ENCODE data around the gene PIAS1. TPM values are rescaled to one million over a fixed set of nuclear protein-coding genes. Genes with fewer than 3 reads are reported as not detected.
"Not testable (repeated sequence)": the region's sequence is repeated elsewhere in the genome, so short reads cannot be mapped to it uniquely, and the experiment has no call there.

Gene PIAS1
- total RNA-seq, 1 donor from 2014 or later = 72.5 TPM

DNA sequence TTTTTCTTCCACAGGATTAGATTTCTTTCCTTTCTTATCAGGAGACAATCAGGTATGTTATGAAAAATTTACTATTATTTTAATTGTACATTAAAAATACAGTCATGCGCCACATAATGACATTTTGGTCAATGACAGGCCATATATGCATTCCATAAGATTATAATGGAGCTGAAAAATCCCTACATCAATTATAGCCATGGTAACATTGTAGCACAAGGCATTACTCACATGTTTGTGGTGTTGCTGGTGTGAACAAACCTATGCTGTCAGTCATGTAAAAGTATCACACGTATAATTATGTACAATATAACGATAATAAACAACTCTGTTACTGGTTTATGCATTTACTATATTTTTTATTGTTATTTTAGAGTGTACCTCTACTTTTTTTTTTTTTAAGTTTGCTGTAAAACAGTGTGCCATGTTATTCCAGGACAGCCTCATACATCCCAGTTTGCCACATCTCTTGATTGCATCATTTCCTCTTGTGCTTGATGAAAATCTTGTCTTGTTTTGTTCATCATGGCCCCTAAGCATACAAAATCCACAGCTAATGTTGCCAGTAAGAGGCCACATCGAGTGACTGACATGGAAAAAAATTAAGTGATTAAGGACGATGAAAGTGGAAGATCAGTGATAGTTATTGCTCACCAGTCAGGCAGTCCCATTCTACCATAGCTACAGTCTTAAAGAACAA, 129.7 kb downstream of the PIAS1 start:
- no peak for DNase-seq (ENCODE audit: low spot score)

DNA sequence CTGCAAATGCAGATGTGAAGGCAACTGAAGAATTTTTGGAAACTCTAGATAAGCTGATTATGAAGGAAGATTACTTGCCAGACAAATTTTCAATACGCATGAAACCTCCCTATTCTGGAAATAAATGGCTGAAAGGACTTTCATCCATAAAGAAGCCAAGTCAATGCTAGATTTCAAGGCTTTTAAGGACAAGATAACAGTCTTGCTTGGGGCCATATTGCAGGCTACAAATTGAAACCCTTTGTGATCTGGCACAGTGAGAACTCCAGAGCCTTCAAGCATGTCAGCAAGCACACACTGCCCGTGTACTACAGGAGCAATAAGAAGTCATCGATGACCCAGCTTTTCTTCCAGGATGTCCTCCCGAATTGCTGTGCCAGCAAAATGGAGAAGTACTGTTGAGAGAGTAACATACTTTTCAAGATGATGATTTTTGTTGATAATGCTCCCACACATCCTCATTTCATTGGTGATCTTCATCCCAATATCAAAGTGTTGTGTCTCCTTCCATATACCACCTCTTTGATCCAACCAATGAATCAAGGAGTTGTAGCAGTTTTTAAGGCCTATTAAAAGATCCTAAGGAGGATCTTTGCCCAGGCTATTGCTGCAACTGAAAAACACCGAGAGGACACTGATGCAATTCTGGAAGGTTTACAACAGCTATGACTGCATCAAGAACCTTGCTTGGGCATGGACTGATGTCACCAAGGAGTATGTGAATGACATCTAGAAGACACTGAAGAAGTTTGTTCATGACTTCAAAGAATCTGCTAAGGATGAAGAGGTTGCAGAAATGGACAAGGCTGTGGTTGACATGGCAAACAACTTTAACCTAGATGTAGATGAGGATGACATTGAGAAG, 130.7 kb downstream of the PIAS1 start:
- DNase-seq (ENCODE audit: low spot score) = no peak

DNA sequence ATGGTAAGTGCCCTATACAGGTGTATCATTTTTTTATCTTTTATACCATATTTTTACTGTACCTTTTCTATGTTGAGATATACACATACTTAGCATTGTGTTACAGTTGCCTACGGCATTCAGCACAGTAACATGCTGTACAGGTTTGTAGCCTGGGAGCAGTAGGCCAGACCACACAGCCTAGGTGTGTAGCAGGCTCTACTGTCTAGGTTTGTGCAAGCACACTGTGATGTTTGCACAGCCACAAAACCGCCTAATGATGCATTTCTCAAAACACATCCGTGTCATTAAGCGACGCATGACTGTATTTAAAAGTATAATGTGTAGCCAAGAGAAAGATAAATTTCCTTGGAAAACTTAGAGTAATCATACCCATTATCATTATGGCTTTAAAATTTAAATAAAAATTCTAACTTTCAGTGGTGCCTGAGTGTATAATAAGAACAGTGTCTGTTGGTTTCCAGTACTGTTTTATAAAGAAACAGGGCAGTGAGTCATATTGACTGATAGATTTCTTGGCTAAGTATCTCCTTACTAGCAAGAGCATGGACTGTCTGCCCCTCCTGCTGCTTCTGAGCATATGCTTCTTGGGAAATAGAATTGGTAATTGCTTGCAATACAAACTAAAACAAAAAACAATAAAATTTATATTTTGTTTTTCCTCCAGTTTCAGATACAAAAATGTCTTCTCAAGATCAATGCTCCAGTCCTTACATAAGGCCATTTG, 132.7 kb downstream of the PIAS1 start:
- DNase-seq (ENCODE audit: low spot score) = no peak

DNA sequence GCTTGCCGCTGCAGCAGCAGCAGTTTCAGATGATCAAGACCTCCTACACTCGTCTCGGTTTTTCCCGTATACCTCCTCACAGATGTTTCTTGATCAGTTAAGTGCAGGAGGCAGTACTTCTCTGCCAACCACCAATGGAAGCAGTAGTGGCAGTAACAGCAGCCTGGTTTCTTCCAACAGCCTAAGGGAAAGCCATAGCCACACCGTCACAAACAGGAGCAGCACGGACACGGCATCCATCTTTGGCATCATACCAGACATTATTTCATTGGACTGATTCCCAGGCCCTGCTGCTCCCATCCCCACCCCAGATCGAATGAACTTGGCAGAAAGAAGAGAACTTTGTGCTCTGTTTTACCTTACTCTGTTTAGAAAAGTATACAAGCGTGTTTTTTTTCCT, 133.4 kb downstream of the PIAS1 start:
- DNase-seq (ENCODE audit: low spot score) = no peak

DNA sequence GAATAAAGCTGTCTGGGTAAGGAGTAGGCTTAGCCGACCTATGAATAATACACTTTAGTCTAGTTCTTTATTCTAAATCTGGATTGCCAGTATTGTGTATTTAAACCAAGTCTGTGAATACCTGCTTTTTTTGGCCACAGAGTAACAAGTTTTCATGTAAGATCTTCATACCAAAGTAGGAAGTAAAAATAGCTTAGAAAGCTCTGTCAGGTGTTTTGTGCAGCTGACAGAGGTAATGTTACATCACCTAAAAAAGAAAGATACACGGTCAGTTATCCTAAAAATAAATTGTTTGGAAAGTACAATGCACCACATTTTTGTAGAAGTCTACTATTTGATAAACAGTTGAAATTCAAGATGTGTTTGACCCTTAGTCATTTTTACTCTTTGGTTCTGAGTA, 134.5 kb downstream of the PIAS1 start:
- no peak for DNase-seq (ENCODE audit: low spot score)

DNA sequence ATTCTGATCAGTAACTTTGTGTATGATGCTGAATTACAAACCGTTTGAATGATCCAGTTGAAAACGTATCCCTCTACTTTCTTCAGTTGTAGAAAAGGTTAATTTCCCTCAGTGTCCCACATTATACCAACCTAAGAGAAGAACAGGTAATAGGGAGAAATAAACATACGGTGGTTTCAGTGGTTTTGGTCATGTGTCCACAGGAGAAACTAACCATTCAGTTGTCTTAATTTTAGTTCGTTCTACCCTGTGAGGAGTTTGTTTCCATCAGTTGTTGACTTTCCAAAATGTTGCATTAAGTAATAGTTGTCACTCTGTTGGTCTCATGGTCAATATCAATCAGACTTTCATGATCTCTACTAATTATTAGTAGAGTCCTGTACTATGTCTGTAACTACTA, 135.9 kb downstream of the PIAS1 start:
- no peak for DNase-seq (ENCODE audit: low spot score)

DNA sequence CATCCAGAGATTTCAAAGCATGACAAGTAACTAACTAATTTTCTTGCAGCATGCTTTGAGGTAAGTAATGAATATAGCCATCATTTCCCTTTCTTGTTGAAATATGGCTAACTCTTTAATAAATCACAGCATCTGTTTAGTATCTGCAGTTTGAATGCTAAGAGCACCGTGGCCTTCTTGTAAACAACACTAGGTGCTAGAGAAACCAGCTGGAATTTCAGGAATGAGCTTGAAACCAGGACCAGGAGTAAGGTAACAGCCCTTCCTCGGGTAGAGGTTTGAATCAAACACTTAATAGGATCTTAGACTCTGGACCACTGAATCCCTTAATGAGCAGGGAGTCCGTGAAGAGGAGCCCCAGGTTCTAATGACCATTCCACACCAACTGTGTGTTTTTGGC, 137.4 kb downstream of the PIAS1 start:
- DNase-seq (ENCODE audit: low spot score) = no peak

DNA sequence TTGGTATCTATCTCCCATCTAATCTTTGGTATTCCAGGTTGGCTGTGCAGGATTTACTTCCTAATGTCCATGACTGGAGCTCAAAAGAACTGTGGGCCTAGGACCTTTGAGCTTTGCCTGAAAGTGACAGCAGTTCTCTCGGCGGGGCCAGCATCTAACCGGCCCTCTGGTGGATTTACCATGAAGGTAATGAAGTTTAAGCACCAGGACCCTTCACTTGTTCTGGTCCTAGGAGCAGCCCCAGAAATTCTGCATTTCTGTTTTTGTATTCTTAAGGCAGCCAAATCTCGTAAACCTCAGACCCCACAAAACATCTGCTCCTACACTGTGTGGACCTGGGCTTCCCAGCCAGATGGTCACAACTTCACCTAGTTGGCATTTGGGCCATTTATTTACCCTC, 138.0 kb downstream of the PIAS1 start:
- DNase-seq (ENCODE audit: low spot score) = no peak

DNA sequence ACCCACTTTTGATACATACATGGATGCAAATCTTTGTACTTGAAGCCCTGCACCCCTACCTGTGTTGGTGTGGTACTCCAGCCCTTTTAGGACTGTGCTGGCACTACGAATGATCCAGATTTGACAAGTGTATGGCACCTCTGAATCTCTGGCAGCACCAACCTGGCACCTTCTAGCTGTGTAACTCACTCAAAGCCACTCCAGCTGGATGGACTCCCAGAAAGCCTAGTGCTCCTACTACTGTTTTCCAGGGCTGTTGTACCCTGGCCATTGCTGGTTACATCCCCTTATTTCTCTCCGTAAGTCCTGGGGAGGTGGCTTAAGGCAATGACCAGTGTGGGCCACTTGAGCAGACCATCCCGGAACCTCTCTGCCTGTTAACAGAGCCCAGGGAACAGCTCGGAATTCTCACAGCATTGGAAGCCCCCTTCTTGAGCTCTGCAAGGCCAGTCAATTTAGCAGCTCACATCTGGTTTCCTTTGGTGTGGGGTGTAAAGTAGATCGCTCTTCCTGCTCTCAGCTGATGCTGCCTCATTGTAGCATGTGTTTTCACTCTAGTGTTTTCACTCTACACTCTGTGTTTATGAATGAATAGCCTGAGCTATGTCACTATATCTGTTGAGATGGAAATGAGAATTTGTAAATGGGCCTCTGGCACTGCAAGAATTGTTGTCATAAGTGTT, 138.8 kb downstream of the PIAS1 start:
- DNase-seq (ENCODE audit: low spot score) = no peak

DNA sequence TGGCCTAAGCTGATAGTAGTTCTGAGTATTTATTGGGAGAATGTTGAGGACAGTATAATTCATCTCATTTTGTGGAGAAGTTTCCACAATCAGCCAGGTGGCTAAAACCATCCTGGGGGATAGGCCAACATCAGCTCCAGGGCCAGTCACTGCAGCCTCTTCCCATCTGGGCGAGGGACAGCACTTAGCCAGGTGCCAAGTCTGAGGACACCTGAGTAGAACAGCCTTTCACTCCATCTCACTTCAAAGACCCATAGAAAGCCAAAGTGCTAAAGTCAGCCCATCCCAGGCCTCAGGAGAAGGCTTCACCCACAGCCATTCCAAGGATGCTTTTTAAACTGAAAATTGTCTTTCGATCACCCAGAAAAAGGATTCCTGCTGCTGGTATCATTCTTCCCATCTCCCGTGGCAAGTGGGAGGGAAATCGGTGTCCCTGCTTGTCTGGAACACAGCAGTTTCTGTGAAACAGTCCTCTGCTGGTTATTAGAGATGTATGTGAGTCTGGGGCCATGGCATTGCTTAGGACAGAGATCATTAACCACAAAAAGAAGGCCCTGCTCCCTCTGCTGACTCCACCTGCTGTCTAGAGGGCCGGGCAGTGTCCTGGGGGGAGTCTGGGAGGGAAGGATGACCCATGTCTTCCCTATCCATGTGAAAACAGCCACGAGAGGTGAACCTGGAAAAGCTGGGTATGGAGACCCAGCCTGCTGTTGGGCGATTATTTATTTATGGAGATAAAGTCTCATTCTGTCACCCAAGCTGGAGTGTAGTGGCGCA, 141.4 kb downstream of the PIAS1 start:
- no peak for DNase-seq (ENCODE audit: low spot score)

DNA sequence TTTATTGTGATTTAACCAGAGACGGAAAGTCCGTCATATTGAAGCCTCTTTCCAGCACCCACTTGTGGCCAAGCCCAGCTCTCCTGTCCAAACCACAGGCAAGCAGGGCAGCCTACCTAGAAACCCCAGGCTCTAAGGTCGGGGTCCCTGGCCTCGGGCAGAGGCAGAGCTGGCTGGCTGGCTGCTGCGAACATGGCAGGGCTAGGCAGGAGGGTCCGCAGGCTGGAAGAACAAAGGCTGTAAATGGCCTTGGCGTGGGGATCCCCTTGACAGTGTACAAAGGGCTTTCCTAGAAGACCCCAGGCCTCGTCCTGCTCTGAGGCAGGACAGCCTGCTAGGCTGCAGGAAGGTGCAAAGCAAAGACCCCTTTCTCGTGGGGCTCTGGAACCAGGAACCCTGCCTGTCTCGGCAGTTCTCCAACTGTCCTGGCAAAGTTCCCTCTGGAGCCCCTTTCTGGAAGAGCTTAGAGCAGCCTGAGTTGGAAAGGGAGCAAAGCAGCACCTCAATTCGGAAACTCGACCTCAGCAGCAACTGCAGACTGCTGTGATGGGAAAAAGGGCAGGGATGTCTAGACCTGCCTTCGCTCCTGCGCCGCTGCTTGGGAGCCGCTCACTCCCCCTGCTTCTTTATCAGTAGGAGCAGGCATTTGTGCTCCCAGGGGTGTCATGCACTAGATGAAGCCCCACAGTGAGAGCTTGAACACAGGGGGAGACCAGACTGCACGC, 142.5 kb downstream of the PIAS1 start:
- no peak for DNase-seq (ENCODE audit: low spot score)

DNA sequence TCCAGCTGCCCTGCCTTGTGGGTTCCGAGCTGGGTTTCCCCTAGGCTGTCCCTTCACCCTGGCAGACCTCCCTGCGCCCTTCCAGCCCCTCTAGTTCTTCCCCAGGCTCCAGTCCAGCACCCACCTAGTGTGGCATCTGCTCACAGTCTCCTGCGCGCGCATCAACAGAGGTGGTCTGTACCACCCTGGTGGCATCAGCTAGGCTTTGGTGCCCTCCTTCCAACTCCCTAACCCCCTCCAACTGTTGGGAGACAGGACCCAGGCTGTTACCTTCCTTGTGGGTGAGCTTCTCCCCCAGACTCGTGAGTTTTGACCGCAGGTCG, 143.0 kb downstream of the PIAS1 start:
- DNase-seq (ENCODE audit: low spot score) = no peak

DNA sequence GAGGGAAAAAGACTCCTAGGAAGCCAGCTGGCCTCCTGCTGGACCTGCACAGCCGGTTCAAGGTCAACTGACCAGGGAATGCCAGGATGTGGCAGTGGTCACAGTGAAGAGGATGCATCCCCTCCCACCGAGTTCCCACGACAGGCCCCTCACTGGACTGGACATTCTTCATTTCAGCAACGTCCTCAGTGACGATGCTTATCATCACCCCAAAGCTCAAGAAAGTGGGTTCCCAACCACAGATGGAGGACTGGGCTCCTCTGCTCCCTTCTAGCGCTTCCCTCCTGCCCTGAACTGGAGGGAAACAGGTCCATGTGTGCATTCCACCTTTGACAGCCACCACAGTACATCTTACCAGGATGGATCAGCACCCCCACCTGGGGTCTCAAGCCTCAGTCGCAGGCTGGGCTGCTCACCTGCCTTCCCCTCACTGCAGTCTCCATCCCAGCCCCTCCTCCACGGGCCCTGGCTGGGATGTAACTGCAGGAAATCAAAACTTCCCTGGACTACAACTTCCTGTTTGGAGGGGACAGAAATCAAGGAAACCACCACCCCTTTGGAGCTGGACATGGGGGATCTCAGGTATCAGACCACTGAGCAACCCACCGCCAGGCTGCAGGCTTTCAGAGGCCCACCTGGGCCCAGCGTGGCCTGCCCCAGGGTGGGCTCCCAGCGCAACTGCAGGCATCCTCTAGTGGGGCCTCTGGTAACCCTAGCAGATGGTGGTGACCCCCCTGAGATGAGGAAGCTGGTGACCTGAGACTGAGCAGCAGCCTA, 143.7 kb downstream of the PIAS1 start:
- DNase-seq (ENCODE audit: low spot score) = no peak

DNA sequence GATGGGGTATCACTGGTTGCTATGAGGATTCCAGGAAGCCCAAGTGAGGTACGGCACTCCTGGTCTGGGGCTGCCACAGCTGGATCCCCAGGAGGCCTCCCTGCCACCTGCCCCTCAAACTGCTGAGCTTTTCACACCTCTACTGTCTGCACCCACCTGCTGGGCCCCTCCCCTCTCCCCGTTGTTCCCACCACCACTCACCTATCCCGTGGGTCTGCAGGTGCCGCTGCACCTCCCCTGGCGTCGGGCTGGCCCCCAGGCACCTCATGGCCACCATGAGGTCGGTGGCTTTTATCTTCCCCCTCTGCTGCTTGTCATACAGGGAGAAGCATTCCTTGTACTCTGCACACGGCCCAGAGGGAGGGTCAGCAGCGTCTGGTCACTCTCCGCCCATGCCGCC, 145.2 kb downstream of the PIAS1 start:
- no peak for DNase-seq (ENCODE audit: low spot score)

DNA sequence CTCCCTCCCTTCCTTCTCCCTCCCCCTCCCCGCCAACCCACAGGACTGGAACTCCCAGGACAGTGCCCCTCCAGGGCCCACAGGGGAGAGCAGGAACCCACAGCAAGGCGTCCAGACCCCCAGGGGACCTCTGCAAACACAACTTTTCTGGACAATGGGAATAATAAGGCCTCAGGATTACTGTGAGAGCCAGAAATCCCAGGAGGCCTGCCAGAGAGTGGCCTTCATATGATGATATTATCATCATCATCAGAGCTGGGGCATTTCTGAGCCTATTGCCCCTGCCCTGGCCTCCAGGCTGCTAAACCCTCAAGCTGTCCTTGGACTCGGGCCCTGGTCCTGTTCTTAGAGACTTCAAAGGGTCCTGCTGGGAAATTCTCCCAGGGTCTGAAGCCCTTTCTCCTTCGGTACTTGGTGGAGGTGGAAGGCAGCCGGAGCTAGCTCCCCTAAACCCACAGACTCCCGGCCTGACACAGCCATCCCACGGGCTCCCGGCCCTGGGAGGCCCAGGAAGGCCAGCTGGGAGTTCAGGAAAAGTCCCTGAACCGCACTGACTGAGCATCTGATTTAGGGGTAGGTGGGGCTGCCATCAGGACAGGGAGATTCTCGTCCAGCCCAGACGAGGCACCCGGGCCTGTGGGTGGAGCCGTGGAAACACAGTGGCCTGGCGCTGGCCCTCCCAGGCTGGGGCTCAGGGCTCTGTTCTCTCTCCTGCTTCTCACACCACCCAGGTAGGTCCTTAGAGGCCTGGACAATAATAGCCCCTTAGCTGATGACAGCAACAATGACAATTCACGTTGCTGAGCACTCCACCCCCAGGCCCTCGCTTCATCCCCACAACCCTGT, 146.1 kb downstream of the PIAS1 start:
- DNase-seq (ENCODE audit: low spot score) = no peak

DNA sequence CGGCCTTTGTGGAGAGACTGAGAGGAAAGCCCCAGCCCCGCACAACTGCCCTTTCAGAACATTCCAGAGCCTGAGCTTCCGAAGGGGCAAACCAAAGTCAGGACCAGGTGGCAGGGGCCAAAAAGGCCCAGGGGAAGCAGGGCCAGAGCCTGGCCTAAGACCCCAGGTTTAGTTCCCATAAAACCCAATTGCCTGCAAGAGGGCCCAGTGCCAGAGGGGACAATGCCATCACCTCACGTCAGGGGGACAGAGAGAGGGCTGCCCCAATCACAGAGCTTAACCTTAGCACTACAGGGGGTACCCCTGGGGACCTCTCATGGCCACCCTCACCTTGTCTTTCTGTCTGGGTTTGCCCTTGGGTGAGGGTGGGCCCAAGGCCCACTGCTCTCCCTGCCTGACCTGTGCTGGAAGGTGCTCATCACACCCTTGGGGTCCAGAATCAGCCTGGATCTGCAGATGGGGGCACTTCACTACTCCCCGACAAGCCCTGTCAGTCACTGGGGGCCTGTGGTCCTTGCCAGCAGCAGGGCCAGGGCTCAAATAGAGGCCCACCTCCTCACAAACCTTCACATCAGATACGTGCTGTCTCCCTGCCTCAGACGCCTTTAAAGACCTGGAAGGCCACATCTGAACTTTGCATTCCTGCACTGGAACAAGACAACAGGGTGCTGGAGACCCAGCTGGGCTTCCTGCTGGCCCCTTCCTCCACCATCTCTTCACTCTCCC, 147.2 kb downstream of the PIAS1 start:
- DNase-seq (ENCODE audit: low spot score) = no peak

DNA sequence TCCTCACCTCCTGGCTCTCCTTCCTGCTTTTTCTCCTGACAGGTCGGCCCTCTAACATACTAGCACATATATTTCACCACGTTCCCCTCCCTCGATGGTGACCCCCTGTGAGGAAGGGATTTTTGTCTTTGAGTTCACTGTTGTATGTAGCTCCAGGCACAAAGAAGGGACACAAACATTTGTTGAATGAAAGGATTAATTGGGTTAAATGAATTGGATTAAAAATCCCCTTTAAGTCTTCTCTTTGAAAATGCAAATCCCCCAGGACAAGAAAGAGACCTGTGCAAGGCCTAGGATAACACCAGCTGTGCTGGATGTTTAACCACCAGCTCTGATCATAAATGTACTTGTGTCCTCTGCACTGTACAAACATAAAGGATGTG, 147.8 kb downstream of the PIAS1 start:
- DNase-seq (ENCODE audit: low spot score) = no peak

DNA sequence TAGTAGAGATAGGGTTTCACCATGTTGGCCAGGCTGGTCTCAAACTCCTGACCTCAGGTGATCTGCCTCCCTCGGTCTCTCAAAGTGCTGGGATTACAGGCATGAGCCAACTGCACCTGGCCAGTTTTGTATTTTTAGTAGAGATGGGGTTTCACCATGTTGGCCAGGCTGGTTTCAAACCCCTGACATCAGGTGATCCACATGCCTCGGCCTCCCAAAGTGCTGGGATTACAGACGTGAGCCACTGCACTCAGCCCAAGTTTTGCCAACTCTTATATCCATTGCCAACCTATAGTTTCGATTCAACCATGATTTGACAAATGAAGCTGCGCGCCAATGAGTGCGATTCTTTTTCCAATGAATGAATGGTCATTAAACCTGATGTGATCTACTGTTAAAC, 148.9 kb downstream of the PIAS1 start:
- DNase-seq (ENCODE audit: low spot score) = not testable (repeated sequence)

Data from ureter (tissue), 1 donor.